ENCODE measurements around the gene EMC1.
"Not testable (repeated sequence)": the region's sequence is repeated elsewhere in the genome, so short reads cannot be mapped to it uniquely, and the experiment has no call there.

Gene EMC1

GRCh38 chr1:19251305-19252196 lies at the start of gene EMC1, which contains the start of gene MRTO4:
Gene EMC1, minus strand, starts transcription at chr1:19251524. Its CDS starts 15 bp downstream, at chr1:19251509.
Gene MRTO4, plus strand, starts transcription at chr1:19251805. Its CDS starts 31 bp downstream, at chr1:19251836.
- in situ Hi-C loops (cut with MboI; ENCODE audit: low sequenced_read_pairs), result no loop called here

GRCh38 chr1:19300211-19300610 lies 48.9 kb upstream of the EMC1 start:
- in situ Hi-C loops (cut with MboI; ENCODE audit: low sequenced_read_pairs), result no loop called here

- in situ Hi-C loops (cut with MboI; ENCODE audit: low sequenced_read_pairs), result no loop called here
These were observed 43.3 kb upstream of the EMC1 start for GRCh38 chr1:19294638-19295037.

DNA sequence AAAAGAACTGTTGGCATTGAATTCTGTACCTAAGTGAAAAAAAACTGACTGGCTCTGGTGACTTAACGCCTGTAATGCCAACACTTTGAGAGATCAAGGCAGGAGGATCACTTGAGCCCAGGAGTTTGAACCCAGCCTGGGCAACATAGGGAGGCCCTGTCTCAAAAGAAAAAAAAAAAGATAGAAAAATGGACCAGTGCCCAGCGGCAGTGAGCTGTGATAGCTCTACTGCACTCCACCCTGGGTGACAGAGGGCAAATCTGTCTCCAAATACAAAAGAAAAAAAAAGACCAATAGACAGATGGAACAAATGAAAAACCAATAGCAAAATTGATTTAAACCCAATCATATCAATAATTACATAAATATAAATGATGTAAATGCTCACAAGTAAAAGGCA lies 37.9 kb upstream of the EMC1 start:
- in situ Hi-C loops (cut with MboI; ENCODE audit: low sequenced_read_pairs), result no loop called here

- in situ Hi-C loops (cut with MboI; ENCODE audit: low sequenced_read_pairs), result not testable (repeated sequence)
These were observed 37.3 kb upstream of the EMC1 start, which contains the start of gene AKR7A3 for GRCh38 chr1:19288324-19289241. Gene AKR7A3, minus strand, starts transcription at chr1:19288770. Its CDS starts 61 bp downstream, at chr1:19288709.

DNA sequence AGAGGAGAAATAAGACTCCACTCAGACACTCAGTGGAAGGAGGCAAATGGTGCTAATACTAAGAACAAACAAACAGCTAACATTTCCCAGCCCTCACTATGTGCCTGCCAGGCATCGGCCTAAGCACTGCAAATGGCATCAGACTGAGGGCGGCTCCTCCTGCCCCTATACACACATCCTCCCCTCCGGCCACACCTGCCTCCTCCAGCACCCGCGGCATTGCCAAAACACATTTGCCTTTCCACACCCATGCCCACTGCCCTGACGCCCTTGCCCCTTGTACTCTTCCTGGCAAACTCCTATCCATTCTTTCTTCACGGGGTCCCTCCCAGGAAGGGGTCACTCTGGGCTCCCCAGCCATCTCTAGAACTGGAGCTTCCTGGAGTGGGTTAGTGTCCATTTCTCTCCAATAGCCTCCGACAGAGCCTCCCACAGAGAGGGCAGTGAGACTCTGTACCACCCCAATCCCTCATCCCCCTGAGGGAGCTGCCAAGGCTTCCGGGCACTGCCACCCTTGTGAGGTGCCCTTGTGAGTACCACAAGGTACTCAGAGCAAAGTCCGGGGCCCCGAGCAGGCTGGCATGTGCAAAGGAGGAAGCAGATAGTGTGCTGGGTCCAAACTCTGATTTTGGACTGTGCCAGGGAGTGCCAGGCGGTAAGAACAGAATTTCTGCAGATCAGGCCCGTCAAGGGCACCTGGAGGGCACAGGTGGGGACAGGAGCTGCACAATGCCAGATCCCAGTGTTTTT lies 36.3 kb upstream of the EMC1 start:
- in situ Hi-C loops (cut with MboI; ENCODE audit: low sequenced_read_pairs), result no loop called here

- in situ Hi-C loops (cut with MboI; ENCODE audit: low sequenced_read_pairs), result not testable (repeated sequence)
These were observed 34.5 kb upstream of the EMC1 start for GRCh38 chr1:19285807-19286206.

DNA sequence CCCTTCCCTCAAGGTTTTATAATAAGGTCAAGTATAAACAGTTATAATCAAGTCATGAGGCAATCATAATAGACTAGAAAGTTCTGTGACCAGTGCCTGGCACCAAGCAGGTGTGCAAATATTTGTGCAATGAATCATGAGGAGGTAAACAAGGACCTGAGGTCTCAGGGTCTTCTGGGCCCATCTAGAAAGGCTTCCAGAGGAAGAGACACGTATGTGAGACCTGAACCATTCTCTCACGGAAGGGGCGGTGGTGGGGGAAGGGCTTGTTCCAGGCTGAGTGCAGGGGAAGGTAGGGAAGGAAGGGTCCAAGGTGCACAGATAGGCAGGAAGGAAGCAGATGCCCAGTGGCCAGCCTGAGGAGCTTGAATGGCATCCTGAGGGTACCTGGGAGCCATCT lies 34.0 kb upstream of the EMC1 start:
- in situ Hi-C loops (cut with MboI; ENCODE audit: low sequenced_read_pairs), result not testable (repeated sequence)

GRCh38 chr1:19284881-19285280 lies 33.6 kb upstream of the EMC1 start:
- in situ Hi-C loops (cut with MboI; ENCODE audit: low sequenced_read_pairs), result no loop called here

DNA sequence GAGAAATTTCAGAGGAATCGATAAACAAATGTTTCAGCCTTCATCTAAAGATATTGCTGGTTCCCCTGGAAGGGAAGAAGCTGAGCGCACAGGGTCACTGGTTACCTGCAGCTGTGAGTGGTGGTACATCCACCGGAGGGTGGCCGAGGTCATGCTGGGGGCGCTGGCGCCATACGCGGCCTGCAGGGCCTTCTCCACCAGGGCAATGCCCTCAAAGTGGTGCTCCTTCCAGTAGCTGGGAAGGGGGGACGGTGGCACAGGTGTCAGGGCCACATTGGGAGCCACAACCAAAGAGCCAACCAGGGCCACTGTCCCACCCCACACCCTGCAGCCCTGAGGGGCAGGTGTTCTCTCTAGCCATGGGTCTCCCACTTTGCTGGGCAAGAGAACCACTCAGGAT lies 32.6 kb upstream of the EMC1 start:
- in situ Hi-C loops (cut with MboI; ENCODE audit: low sequenced_read_pairs), result no loop called here

GRCh38 chr1:19274636-19275035 lies 23.3 kb upstream of the EMC1 start:
- in situ Hi-C loops (cut with MboI; ENCODE audit: low sequenced_read_pairs), result no loop called here

DNA sequence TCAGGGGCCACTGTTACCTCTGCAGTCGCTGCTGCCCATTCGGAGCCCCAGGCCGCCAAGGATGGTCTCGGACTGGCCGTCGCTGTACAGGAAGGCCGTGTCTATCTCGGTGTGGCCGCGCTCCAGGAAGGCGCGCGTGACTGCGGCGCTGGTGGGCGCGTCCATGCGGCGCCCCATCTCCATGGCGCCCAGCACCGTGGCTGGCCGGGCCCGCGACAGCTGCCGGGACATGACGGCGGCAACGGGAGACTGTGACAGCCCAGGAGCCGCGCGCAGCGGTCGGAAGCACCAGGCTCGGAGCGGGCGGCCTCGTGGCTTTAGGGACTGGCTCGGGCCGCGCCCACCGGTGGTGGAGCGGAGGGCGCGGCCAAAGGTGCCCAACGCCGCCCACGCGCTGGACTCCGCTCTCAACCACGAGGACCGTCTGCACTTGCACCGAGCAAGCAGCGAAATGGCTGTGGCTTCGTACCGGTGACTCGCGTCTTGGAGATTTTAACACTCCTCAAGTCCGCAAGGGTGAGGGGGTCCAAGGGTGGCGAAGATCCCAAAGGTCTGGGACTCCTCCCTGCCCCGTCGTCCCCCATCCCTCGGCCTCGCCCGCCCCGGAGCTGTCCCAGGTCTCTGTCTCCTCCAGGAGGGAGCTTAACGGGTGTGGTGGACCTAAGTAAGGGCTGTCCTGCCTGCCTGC lies 22.7 kb upstream of the EMC1 start:
- in situ Hi-C loops (cut with MboI; ENCODE audit: low sequenced_read_pairs), result not testable (repeated sequence)

- in situ Hi-C loops (cut with MboI; ENCODE audit: low sequenced_read_pairs), result no loop called here
These were observed 22.0 kb upstream of the EMC1 start for GRCh38 chr1:19273106-19273843.

GRCh38 chr1:19272064-19272463 lies 20.7 kb upstream of the EMC1 start:
- in situ Hi-C loops (cut with MboI; ENCODE audit: low sequenced_read_pairs), result no loop called here

- in situ Hi-C loops (cut with MboI; ENCODE audit: low sequenced_read_pairs), result not testable (repeated sequence)
These were observed 19.0 kb upstream of the EMC1 start for GRCh38 chr1:19270343-19270730.

DNA sequence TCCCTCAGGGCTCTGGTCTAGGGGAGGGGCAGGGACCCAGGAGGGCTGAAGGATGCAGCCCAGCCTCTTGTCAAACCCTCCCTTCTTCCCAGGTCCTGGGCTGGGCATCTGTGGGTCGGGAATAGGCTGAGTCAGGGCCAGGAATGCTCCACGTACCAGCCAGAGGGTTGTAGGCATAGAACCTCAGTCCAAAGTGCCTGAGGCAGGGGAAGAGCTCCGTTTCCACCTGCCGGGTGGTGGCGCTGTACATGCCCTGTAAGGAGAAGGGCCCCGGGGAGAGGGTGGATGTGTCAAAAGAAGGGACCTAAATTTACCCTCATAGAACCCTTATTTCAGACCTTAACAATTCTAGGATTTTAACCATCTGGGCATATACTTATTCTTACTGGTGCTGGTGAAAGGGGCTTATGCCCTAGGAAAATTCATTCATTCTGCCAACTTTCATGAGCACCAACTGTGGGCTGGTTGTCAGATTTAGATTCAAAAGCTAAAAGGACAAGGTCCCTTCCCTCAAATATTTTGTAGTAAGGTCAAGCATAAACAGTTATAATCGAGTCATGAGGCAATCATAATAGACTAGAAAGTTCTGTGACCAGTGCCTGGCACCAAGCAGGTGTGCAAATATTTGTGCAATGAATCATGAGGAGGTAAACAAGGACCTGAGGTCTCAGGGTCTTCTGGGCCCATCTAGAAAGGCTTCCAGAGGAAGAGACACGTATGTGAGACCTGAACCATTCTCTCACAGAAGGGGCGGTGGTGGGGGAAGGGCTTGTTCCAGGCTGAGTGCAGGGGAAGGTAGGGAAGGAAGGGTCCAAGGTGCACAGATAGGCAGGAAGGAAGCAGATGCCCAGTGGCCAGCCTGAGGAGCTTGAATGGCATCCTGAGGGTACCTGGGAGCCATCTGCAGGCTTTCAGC lies 18.4 kb upstream of the EMC1 start:
- in situ Hi-C loops (cut with MboI; ENCODE audit: low sequenced_read_pairs), result not testable (repeated sequence)

GRCh38 chr1:19268445-19268844 lies 17.1 kb upstream of the EMC1 start:
- in situ Hi-C loops (cut with MboI; ENCODE audit: low sequenced_read_pairs), result no loop called here

DNA sequence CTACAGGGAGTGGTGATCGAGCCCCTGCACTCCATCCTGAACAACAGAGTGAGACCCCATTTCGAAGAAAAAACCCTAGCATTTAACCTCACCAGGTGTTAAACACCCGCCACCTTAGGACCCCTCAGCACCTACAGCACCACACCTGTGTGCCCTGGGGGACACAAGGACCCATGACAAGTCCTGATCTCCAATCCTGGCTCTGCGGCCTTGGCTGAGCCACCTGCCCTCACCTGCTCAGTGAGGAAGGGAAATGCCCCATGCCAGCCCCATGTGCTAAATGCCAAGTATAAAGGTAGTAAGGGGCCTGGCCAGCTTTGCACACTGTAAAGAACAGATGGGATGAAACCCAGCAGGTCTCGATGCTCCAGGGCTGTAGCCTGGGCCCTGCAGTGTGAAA lies 11.4 kb upstream of the EMC1 start:
- in situ Hi-C loops (cut with MboI; ENCODE audit: low sequenced_read_pairs), result no loop called here

Data from HL-60/S4 treated with retinoic acid at 250 ng/mL for 4 days and 3 days (cell line).